OCI-LY7 (cell line): ENCODE data around the gene GRK4. TPM values are rescaled to one million over a fixed set of nuclear protein-coding genes. Genes with fewer than 3 reads are reported as not detected.

Source experiments
- BruUV-seq: library from RNA; stranded (reverse); fragments of 400-500 nt; replicated peaks from 2 replicates; lab custom pipeline; 2021; lab: Mats Ljungman, UMichigan
- CTCF ChIA-PET: fragments of 300-600 bp; sonication (Branson Sonifier 250); formaldehyde crosslinking; loops from one replicate; lab custom pipeline; 2022; ENCODE audit warnings: antibody characterized with exemption; ENCODE audit not compliant: unreplicated experiment; lab: Charles Lee
- POLR2A ChIA-PET: fragments of 300-600 bp; sonication (Branson Sonifier 250); formaldehyde crosslinking; loops from one replicate; lab custom pipeline; 2022; ENCODE audit warnings: antibody characterized with exemption; lab: Charles Lee
- DNase-seq: peaks from one replicate; pipeline ENCODE4 v3.0.0-alpha.2; 2015; ENCODE audit warnings: low spot score
- H2AFZ ChIP-seq: fragments of 200-600 bp; sonication (generic), shearing (Covaris generic); 2 replicates; pipeline ENCODE4 v1.6.1; 2014; ENCODE audit warnings: mild to moderate bottlenecking, antibody characterized with exemption, low read length, moderate library complexity
- H3K27ac ChIP-seq: fragments of 200-600 bp; sonication (generic); 2 replicates; pipeline ENCODE4 v1.5.1; 2014; ENCODE audit warnings: mixed run types, low read depth, mild to moderate bottlenecking, moderate library complexity, low read length, inconsistent platforms; ENCODE audit not compliant: poor library complexity, severe bottlenecking
- H3K36me3 ChIP-seq: fragments of 200-600 bp; sonication (generic); 2 replicates; pipeline ENCODE4 v1.6.1; 2014; ENCODE audit warnings: mild to moderate bottlenecking, antibody characterized with exemption, low read length, moderate library complexity, mixed read lengths; ENCODE audit not compliant: insufficient read depth
- H3K4me1 ChIP-seq: fragments of 200-600 bp; sonication (generic); 2 replicates; pipeline ENCODE4 v1.5.1; 2014; ENCODE audit warnings: mild to moderate bottlenecking, low read length; ENCODE audit not compliant: insufficient read depth, poor library complexity, severe bottlenecking
- H3K4me2 ChIP-seq: fragments of 200-600 bp; sonication (generic); 2 replicates; pipeline ENCODE4 v1.6.1; 2014; ENCODE audit warnings: mild to moderate bottlenecking, low read length
- H3K4me3 ChIP-seq: fragments of 200-600 bp; sonication (generic); 2 replicates; pipeline ENCODE4 v1.5.1; 2014; ENCODE audit warnings: mild to moderate bottlenecking, low read depth, low read length; ENCODE audit not compliant: poor library complexity, severe bottlenecking
- H3K79me2 ChIP-seq: fragments of 200-600 bp; sonication (generic); 2 replicates; pipeline ENCODE4 v1.6.1; 2016; ENCODE audit warnings: low read depth, mild to moderate bottlenecking, low read length, moderate library complexity, mixed read lengths; ENCODE audit not compliant: insufficient read depth
- H3K9me2 ChIP-seq: fragments of 200-600 bp; sonication (generic); 2 replicates; pipeline ENCODE4 v1.6.1; 2016; ENCODE audit warnings: mild to moderate bottlenecking, low read length, mixed read lengths; ENCODE audit not compliant: insufficient read depth
- H3K9me3 ChIP-seq: fragments of 200-600 bp; sonication (generic); 2 replicates; pipeline ENCODE4 v1.6.1; 2014; ENCODE audit warnings: mild to moderate bottlenecking, mixed run types, low read length, mixed read lengths
- H4K20me1 ChIP-seq: fragments of 200-600 bp; sonication (generic); 2 replicates; pipeline ENCODE4 v1.6.1; 2014; ENCODE audit warnings: mild to moderate bottlenecking, antibody characterized with exemption, low read length, moderate library complexity, mixed read lengths; ENCODE audit not compliant: insufficient read depth
- CTCF ChIP-seq: fragments of 200-600 bp; sonication (generic); conservative IDR thresholded peaks from 2 replicates; pipeline ENCODE4 v1.5.1; 2014; ENCODE audit warnings: mild to moderate bottlenecking, antibody characterized with exemption, low read length, moderate library complexity, mixed read lengths
- EZH2phosphoT487 ChIP-seq: fragments of 200-600 bp; sonication (generic); IDR thresholded peaks from 2 replicates; pipeline ENCODE4 v1.6.1; 2018; ENCODE audit warnings: low read depth, borderline replicate concordance, mild to moderate bottlenecking, mixed run types, antibody characterized with exemption, low read length, moderate library complexity, mixed read lengths
- intact Hi-C: fragments of 100-400 bp; cut with micrococcal nuclease; formaldehyde crosslinking; loops from one replicate; pipeline ENCODE4 v1.10.0; 2022; ENCODE audit not compliant: unreplicated experiment
- total RNA-seq, 2 experiments: library from RNA; depleted of rRNA in 1 of 2; stranded (reverse); fragments of >200 nt in 1 of 2; shearing (Covaris generic) in 1 of 2; gene quantifications; 2 replicates each; pipeline ENCODE4 v1.2.3, GENCODE V29; 2014 to 2022

Gene GRK4
- total RNA-seq, 2 experiments from 2014 or later, result 6.5 to 9.1 TPM

GRCh38 chr4:2924765-2925301, 38.5 kb upstream of the GRK4 start:
- POLR2A ChIA-PET, result no interaction called here
- DNase-seq, result no peak
- Histone ChIP-seq H3K27ac (no peak overlapping the region), H3K4me1 (peaks cover 9% of the 10 kb centered on the region), H2AFZ (no peak overlapping the region), H3K9me3 (no peaks in the 10 kb centered on the region), H3K4me2 (no peak overlapping the region), H3K36me3 (peaks cover 12% of the 10 kb centered on the region), H4K20me1 (no peaks in the 10 kb centered on the region), H3K79me2 (no peaks in the 10 kb centered on the region), H3K9me2 (no peaks in the 10 kb centered on the region), H3K4me3 (no peak overlapping the region)
- TF ChIP-seq EZH2phosphoT487 (no peak), CTCF (no peak)
- no TSS peak for BruUV-seq
- CTCF ChIA-PET, result no interaction called here
- intact Hi-C loops, result no loop called here

- Histone ChIP-seq H3K4me1 (peaks cover 9% of the 10 kb centered on the region), H3K36me3 (peaks cover 19% of the 10 kb centered on the region), H3K79me2 (no peaks in the 10 kb centered on the region), H3K4me3 (no peak overlapping the region), H3K4me2 (no peak overlapping the region), H3K27ac (no peak overlapping the region), H2AFZ (no peak overlapping the region), H3K9me3 (no peaks in the 10 kb centered on the region), H3K9me2 (no peaks in the 10 kb centered on the region), H4K20me1 (no peaks in the 10 kb centered on the region)
- no TSS peak for BruUV-seq
- intact Hi-C loops, result no loop called here
- ChIA-PET POLR2A (no interaction called here), CTCF (no interaction called here)
- no peak for DNase-seq
- TF ChIP-seq EZH2phosphoT487, result no peak
- TF ChIP-seq CTCF, result no peak
These were observed 37.9 kb upstream of the GRK4 start for GRCh38 chr4:2925496-2925895.

- H3K9me2 ChIP-seq, result no peaks in the 10 kb centered on the region
- no peak for DNase-seq
- no peak overlapping the region for H3K4me2 ChIP-seq
- no TSS peak for BruUV-seq
- H4K20me1 ChIP-seq, result no peaks in the 10 kb centered on the region
- TF ChIP-seq EZH2phosphoT487 (no peak), CTCF (no peak)
- no peak overlapping the region for H3K27ac ChIP-seq
- H3K36me3 ChIP-seq, result peaks cover 26% of the 10 kb centered on the region
- H3K79me2 ChIP-seq, result no peaks in the 10 kb centered on the region
- POLR2A ChIA-PET, result no interaction called here
- H3K9me3 ChIP-seq, result no peaks in the 10 kb centered on the region
- no peak overlapping the region for H3K4me3 ChIP-seq
- CTCF ChIA-PET, result no interaction called here
- intact Hi-C loops, result no loop called here
- no peak overlapping the region for H2AFZ ChIP-seq
- peaks cover 12% of the 10 kb centered on the region for H3K4me1 ChIP-seq
These were observed 37.2 kb upstream of the GRK4 start for GRCh38 chr4:2925931-2926860.
